Central memory CD8-positive, alpha-beta T cell (primary cell): ENCODE data around the gene IREB2.

Experiments used
- ATAC-seq: fragments of 150-1000 bp; cut with Tn5 transposase; replicated peaks from 2 replicates; pipeline ENCODE4 v1.10.0; 2022; ENCODE audit warnings: mild to moderate bottlenecking, moderate FRiP score, moderate number of reproducible peaks; ENCODE audit not compliant: poor library complexity, severe bottlenecking; ENCODE audit errors: extremely low read depth
- DNase-seq, 2 donors: peaks; one replicate each; pipeline ENCODE4 v3.0.0; 2021; ENCODE audit warnings: low spot score in 2 of 2
- H3K27ac Mint-ChIP-seq: one replicate; pipeline ENCODE4 v1.8.0; 2022; ENCODE audit warnings: low read depth, mild to moderate bottlenecking, moderate library complexity, mixed read lengths
- H3K27me3 Mint-ChIP-seq: one replicate; pipeline ENCODE4 v1.8.0; 2022; ENCODE audit warnings: mixed read lengths
- H3K36me3 Mint-ChIP-seq: one replicate; pipeline ENCODE4 v1.8.0; 2022; ENCODE audit warnings: mild to moderate bottlenecking, moderate library complexity, mixed read lengths; ENCODE audit not compliant: insufficient read depth
- H3K4me1 Mint-ChIP-seq: one replicate; pipeline ENCODE4 v1.8.0; 2022; ENCODE audit warnings: mixed read lengths
- H3K4me3 Mint-ChIP-seq: one replicate; pipeline ENCODE4 v1.8.0; 2022; ENCODE audit warnings: mild to moderate bottlenecking, moderate library complexity, mixed read lengths
- H3K9me3 Mint-ChIP-seq: one replicate; pipeline ENCODE4 v1.8.0; 2022; ENCODE audit warnings: mixed read lengths

Gene IREB2

DNA sequence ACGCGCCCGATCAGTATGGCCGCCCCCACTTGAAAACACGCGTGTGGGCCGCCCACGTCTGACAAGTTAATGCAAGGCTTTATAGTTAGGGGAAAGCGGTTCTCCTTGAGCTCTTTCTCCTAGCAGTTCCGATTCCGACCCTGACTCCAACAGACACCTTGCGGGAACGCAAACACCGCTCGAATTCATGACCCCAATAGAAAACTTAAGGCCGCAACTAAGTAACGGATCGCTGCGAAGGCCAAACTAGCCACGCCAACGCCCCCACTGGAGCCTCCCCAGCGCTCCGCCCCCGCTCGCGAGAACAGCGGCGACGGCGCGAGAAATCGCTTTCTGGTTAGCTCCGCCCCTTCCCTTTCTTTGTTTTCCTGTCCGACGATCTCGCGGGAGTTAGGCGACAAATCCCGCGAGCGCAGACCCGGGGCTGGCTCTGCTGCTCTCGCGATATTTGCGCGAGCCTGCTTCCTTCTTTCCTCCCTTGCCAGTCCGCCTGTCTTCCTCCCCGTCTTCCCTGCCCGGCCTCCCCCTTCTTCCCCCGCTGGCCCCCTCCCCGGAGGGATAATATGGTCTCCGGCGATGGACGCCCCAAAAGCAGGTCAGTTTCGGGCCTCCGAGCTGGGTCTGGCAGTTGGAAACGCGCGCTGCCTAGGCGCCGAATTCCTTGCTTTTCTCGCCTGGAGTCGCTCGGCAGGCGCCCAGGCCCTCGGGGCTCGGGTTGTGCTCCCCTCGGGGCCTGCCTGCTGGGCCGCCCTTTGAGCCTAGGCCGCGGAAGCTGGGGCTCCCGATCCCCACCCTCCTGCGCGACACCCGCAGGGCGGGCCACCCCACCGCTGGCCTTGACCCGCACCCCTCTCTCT is at the start of gene IREB2:
Gene IREB2 (plus strand): TSS at position 455 of the 857 bp plus-strand sequence. CDS start 122 bp downstream, at position 577.
- H3K36me3 Mint-ChIP-seq = peaks cover 42% of the 10 kb centered on the region
- H3K4me1 Mint-ChIP-seq = peaks cover 38% of the 10 kb centered on the region
- H3K27ac Mint-ChIP-seq = peak within 1 kb of the TSS; percentile 83
- peak; percentile 95 to 98 for DNase-seq
- peak within 1 kb of the TSS; percentile 84 for H3K4me3 Mint-ChIP-seq
- ATAC-seq = peak; percentile 85
- no peaks in the 10 kb centered on the region for H3K9me3 Mint-ChIP-seq
- peaks cover 7% of the 10 kb centered on the region for H3K27me3 Mint-ChIP-seq

- Mint-ChIP-seq H3K27me3 (peaks cover 61% of the 10 kb centered on the region), H3K27ac (no peak overlapping the region), H3K4me3 (no peak overlapping the region), H3K4me1 (no peaks in the 10 kb centered on the region), H3K36me3 (no peaks in the 10 kb centered on the region), H3K9me3 (no peaks in the 10 kb centered on the region)
- ATAC-seq (no peak), DNase-seq (no peak)
Measured at GRCh38 chr15:78388865-78389264, 49.2 kb upstream of the IREB2 start.

DNA sequence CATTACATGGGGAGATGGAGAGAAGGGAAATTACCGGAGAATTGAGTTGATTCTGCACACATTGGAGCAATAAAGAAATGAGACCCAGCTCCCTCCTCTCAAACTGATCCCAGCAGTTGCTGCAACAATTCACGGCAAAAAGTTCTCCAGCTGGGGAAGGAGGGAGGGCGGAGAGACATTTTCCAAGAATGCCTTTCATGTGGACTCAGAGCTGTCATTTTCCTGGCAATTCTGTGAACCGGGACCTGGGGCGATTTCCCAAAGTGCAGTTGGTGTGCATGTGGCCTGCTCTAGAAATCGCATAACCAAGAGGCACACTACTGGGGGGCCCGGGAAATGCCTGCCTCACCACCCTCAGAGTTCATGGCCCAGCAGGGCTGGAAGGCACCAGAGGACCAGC is 48.7 kb upstream of the IREB2 start:
- Mint-ChIP-seq H3K36me3 (no peaks in the 10 kb centered on the region), H3K9me3 (no peaks in the 10 kb centered on the region), H3K27ac (no peak overlapping the region), H3K4me3 (no peak overlapping the region), H3K4me1 (no peaks in the 10 kb centered on the region), H3K27me3 (peaks cover 56% of the 10 kb centered on the region)
- DNase-seq = no peak
- ATAC-seq = no peak

DNA sequence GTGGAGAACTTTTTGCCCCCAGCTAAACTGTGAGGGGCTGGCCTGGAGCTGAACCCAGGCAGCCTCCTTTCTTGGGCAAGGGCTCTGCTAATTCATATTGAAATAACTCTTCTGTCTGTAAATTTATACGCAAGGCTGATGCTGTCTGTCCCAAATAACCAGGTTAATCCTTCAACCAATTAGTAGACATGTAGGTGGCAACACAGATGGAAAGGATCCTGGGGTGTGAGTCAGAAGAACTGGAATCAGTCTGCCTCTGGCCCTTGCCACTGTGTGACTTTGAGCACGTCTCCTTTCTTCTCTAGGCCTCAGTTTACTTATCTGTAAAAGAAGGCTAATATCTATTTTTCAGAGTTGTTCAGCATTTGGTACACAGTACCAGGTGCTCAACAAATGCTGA is 48.3 kb upstream of the IREB2 start:
- DNase-seq = no peak
- Mint-ChIP-seq H3K27ac (no peak overlapping the region), H3K4me1 (no peaks in the 10 kb centered on the region), H3K27me3 (peaks cover 52% of the 10 kb centered on the region), H3K9me3 (no peaks in the 10 kb centered on the region), H3K4me3 (no peak overlapping the region), H3K36me3 (no peaks in the 10 kb centered on the region)
- no peak for ATAC-seq

DNA sequence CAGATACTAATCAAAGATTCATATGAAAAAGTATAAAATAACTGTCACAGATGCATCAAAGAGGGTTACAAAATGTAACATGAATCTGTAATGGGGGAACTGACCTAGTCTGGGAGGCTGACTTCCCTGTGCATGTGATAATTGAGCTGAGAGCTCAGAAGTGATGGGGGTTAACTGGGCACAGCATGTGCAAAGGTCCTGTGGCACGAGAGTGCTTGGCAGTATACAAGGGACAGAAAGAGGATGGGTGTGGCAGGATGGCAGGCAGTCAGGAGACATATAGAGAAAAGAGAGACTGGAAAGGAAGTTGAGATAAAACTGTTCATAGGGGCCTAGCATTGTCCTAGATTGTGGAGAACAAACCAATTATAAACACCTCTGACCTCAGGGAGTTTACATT is 47.8 kb upstream of the IREB2 start:
- Mint-ChIP-seq H3K9me3 (no peaks in the 10 kb centered on the region), H3K36me3 (no peaks in the 10 kb centered on the region), H3K27ac (no peak overlapping the region), H3K4me1 (no peaks in the 10 kb centered on the region), H3K4me3 (no peak overlapping the region), H3K27me3 (peaks cover 47% of the 10 kb centered on the region)
- DNase-seq (no peak), ATAC-seq (no peak)

GRCh38 chr15:78390826-78391225 is 47.2 kb upstream of the IREB2 start:
- no peaks in the 10 kb centered on the region for H3K9me3 Mint-ChIP-seq
- H3K27ac Mint-ChIP-seq = no peak overlapping the region
- H3K36me3 Mint-ChIP-seq = no peaks in the 10 kb centered on the region
- H3K4me1 Mint-ChIP-seq = no peaks in the 10 kb centered on the region
- DNase-seq = no peak
- H3K27me3 Mint-ChIP-seq = peaks cover 41% of the 10 kb centered on the region
- ATAC-seq = no peak
- H3K4me3 Mint-ChIP-seq = no peak overlapping the region

- ATAC-seq = no peak
- H3K4me3 Mint-ChIP-seq = no peak overlapping the region
- H3K4me1 Mint-ChIP-seq = no peaks in the 10 kb centered on the region
- no peak overlapping the region for H3K27ac Mint-ChIP-seq
- no peaks in the 10 kb centered on the region for H3K36me3 Mint-ChIP-seq
- H3K27me3 Mint-ChIP-seq = peaks cover 32% of the 10 kb centered on the region
- H3K9me3 Mint-ChIP-seq = no peaks in the 10 kb centered on the region
- no peak for DNase-seq
Measured at GRCh38 chr15:78391781-78392180, 46.2 kb upstream of the IREB2 start.

GRCh38 chr15:78392430-78392829 is 45.6 kb upstream of the IREB2 start:
- H3K36me3 Mint-ChIP-seq = no peaks in the 10 kb centered on the region
- H3K4me1 Mint-ChIP-seq = no peaks in the 10 kb centered on the region
- H3K27ac Mint-ChIP-seq = no peak overlapping the region
- ATAC-seq = no peak
- H3K4me3 Mint-ChIP-seq = no peak overlapping the region
- H3K27me3 Mint-ChIP-seq = peaks cover 27% of the 10 kb centered on the region
- DNase-seq = no peak
- no peaks in the 10 kb centered on the region for H3K9me3 Mint-ChIP-seq

DNA sequence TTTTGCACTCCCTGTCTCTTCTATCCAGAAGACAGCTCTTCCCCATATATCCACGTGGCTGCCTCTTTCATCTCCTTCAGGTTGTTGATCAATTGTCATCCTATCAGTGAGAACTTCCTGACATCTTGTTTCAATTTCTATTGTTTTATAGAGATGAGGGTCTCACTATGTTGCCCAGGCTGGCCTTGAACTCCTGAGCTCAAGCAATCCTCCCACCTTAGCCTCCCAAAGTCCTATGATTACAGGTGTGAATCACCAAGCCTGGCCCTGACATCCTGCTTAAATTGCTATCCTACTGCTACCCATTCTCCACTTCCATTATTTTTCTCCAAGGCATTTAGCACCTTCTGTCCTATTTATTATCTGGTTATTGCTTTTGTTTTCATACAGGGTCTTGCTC is 44.9 kb upstream of the IREB2 start:
- Mint-ChIP-seq H3K27ac (no peak overlapping the region), H3K36me3 (no peaks in the 10 kb centered on the region), H3K27me3 (peaks cover 21% of the 10 kb centered on the region), H3K9me3 (no peaks in the 10 kb centered on the region), H3K4me1 (no peaks in the 10 kb centered on the region), H3K4me3 (no peak overlapping the region)
- DNase-seq (no peak), ATAC-seq (no peak)

DNA sequence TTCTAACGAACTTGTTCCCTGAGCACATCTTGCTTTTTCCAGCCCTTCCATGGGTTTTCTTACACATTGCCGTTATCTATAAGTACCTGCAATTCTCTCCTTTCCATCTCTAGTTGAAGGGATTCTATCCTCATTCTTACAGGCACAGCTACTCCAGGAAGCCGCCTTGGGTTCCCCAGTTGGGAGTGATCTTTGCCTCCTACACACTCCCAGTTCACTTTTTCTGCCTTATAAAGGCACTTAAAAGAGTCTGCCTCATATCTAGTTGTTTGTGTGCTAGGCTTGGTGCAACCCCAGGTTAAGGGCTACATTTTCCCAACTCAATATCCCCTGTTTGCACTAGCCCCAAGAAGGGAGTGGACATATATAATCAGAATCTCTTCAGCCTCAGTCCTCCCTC is 44.0 kb upstream of the IREB2 start:
- no peak overlapping the region for H3K4me3 Mint-ChIP-seq

GRCh38 chr15:78394981-78395616 is 42.9 kb upstream of the IREB2 start:
- peaks cover 17% of the 10 kb centered on the region for H3K27me3 Mint-ChIP-seq
- no peak overlapping the region for H3K4me3 Mint-ChIP-seq
- no peak for ATAC-seq
- no peaks in the 10 kb centered on the region for H3K36me3 Mint-ChIP-seq
- H3K27ac Mint-ChIP-seq = no peak overlapping the region
- no peaks in the 10 kb centered on the region for H3K9me3 Mint-ChIP-seq
- H3K4me1 Mint-ChIP-seq = no peaks in the 10 kb centered on the region
- DNase-seq = no peak

More for the DNA sequence above, 44.0 kb upstream of the IREB2 start:
- ATAC-seq (no peak), DNase-seq (no peak)
- no peaks in the 10 kb centered on the region for H3K9me3 Mint-ChIP-seq
- H3K27ac Mint-ChIP-seq = no peak overlapping the region
- H3K4me1 Mint-ChIP-seq = no peaks in the 10 kb centered on the region
- H3K36me3 Mint-ChIP-seq = no peaks in the 10 kb centered on the region
- peaks cover 21% of the 10 kb centered on the region for H3K27me3 Mint-ChIP-seq

- no peak overlapping the region for H3K27ac Mint-ChIP-seq
Measured at GRCh38 chr15:78396186-78396814, 41.7 kb upstream of the IREB2 start.

GRCh38 chr15:78396976-78397375 is 41.0 kb upstream of the IREB2 start:
- no peak overlapping the region for H3K27ac Mint-ChIP-seq
- H3K4me1 Mint-ChIP-seq = no peaks in the 10 kb centered on the region
- DNase-seq (no peak), ATAC-seq (no peak)
- H3K9me3 Mint-ChIP-seq = no peaks in the 10 kb centered on the region
- peaks cover 5% of the 10 kb centered on the region for H3K27me3 Mint-ChIP-seq
- no peak overlapping the region for H3K4me3 Mint-ChIP-seq
- H3K36me3 Mint-ChIP-seq = no peaks in the 10 kb centered on the region

More at GRCh38 chr15:78396186-78396814, 41.7 kb upstream of the IREB2 start:
- H3K4me3 Mint-ChIP-seq = no peak overlapping the region
- H3K27me3 Mint-ChIP-seq = peaks cover 5% of the 10 kb centered on the region
- no peaks in the 10 kb centered on the region for H3K9me3 Mint-ChIP-seq
- H3K4me1 Mint-ChIP-seq = no peaks in the 10 kb centered on the region
- ATAC-seq = no peak
- no peak for DNase-seq
- no peaks in the 10 kb centered on the region for H3K36me3 Mint-ChIP-seq
